Pancreas (tissue), 10 donors: ENCODE measurements around the gene KCNMB3. TPM values are rescaled to one million over a fixed set of nuclear protein-coding genes. Genes with fewer than 3 reads are reported as not detected.

Experiments used
- ATAC-seq, 4 donors: fragments of 200-7000 bp; cut with Tn5 transposase; one replicate each; pipeline versions ENCODE4 v1.8.0 to v1.9.1; 2020; ENCODE audit warnings: mild to moderate bottlenecking in 4 of 4, moderate library complexity in 4 of 4
- DNase-seq, 6 donors: peaks; one replicate each; pipeline ENCODE4 v3.0.0-alpha.2; 2020
- FAIRE-seq: peaks from 2 replicates; lab custom pipeline; 2012; peaks lifted over from hg19 to GRCh38; lab: Jason Lieb, UNC
- H3K27ac ChIP-seq, 4 donors: fragments of 200-600 bp; sonication (generic); 1 replicate in 3 of 4; 2 replicates in 1 of 4; pipeline versions ENCODE4 v1.5.0 to v1.8.0; 2020
- H3K27me3 ChIP-seq, 4 donors: fragments of 200-600 bp; one replicate each; pipeline ENCODE4 v1.8.0; 2021
- H3K36me3 ChIP-seq, 3 donors: fragments of 200-600 bp; sonication (generic) in 1 of 3; one replicate each; pipeline versions ENCODE4 v1.5.0 to v1.8.0; 2020 to 2021
- H3K4me1 ChIP-seq, 3 donors: fragments of 200-600 bp; one replicate each; pipeline ENCODE4 v1.8.0; 2021
- H3K4me3 ChIP-seq, 4 donors: fragments of 200-600 bp; sonication (generic) in 2 of 4; one replicate each; pipeline versions ENCODE4 v1.5.0 to v1.8.0; 2020 to 2021
- H3K9me3 ChIP-seq, 4 donors: fragments of 200-600 bp; one replicate each; pipeline ENCODE4 v1.8.0; 2021
- WGBS, 2 donors: extraction: QIAGEN DNeasy Blood & Tissue Kit; methylation state at CpG; one replicate each; pipeline ENCODE4 v1.1.7; 2013; 5-methylcytosine and 5-hydroxymethylcytosine counted together
- intact Hi-C, 3 donors: fragments of 100-400 bp; cut with DNase I; formaldehyde crosslinking; loops; one replicate each; pipeline versions ENCODE4 v1.11.1 to v1.14.2; 2022
- polyA plus RNA-seq, 2 donors: library from polyadenylated mRNA; stranded (reverse); fragments of 200-250 nt; gene quantifications; one replicate each; pipeline ENCODE4 v1.2.3, GENCODE V29; 2013
- total RNA-seq, 6 donors: library from RNA; stranded (reverse); fragmentation: NEBNext Ultra II Directional in 4 of 6; extraction: Animal tissue kit (Norgen Biotek cat#: 25700) in 4 of 6; gene quantifications; one replicate each; pipeline versions ENCODE4 v1.2.1 to v1.2.4, GENCODE V29; 2021 to 2023
- TF ChIP-seq, protein P1 (sequence below), 4 donors: fragments of 200-600 bp; sonication (generic) in 3 of 4; IDR thresholded peaks; one replicate each; pipeline versions ENCODE4 v1.5.0 to v1.8.0; 2021; ENCODE audit warnings: antibody characterized with exemption in 4 of 4
- donor health status: healthy with polysubstance abuse.
- donor health status: DM: no; HTN: no; CAD: no; lungs with moderate emphysema.
- donor health status: DM: no; HTN: no; CAD: no.
- donor health status: control.
- donor health status: control.
- donor health status: Bipolar disorder and iron deficiency.
- donor health status: DM: yes; HTN: yes; CAD: no.
- donor health status: DM: no; HTN: no; CAD: no.
- donor health status: DM: no; HTN: no; CAD: no.
- donor health status: DM: yes; HTN: yes; CAD: no.

Gene KCNMB3
- total and polyA plus RNA-seq, 8 donors = 1.4 to 7.8 (median 3.2) TPM

- Histone ChIP-seq H3K9me3 (no peaks in the 10 kb centered on the region), H3K27ac (no peak overlapping the region), H3K4me3 (no peak overlapping the region), H3K36me3 (peaks cover 0 to under 1% (median 0%) of the 10 kb centered on the region in 3 donors), H3K4me1 (peaks cover 0 to 11% (median 0%) of the 10 kb centered on the region in 3 donors), H3K27me3 (no peaks in the 10 kb centered on the region)
- WGBS, 2 donors = 45 to 58% methylated on average over 1 of the region's 1 CpG
- intact Hi-C loops = no loop called here
- ATAC-seq (no peak), DNase-seq (no peak), FAIRE-seq (no peak)
- TF ChIP-seq, protein P1, sequence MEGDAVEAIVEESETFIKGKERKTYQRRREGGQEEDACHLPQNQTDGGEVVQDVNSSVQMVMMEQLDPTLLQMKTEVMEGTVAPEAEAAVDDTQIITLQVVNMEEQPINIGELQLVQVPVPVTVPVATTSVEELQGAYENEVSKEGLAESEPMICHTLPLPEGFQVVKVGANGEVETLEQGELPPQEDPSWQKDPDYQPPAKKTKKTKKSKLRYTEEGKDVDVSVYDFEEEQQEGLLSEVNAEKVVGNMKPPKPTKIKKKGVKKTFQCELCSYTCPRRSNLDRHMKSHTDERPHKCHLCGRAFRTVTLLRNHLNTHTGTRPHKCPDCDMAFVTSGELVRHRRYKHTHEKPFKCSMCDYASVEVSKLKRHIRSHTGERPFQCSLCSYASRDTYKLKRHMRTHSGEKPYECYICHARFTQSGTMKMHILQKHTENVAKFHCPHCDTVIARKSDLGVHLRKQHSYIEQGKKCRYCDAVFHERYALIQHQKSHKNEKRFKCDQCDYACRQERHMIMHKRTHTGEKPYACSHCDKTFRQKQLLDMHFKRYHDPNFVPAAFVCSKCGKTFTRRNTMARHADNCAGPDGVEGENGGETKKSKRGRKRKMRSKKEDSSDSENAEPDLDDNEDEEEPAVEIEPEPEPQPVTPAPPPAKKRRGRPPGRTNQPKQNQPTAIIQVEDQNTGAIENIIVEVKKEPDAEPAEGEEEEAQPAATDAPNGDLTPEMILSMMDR (IDR thresholded peaks at IDR 0.05) = no peak
Observed at GRCh38 chr3:179196098-179196497, 54.8 kb downstream of the KCNMB3 start.

GRCh38 chr3:179194931-179195330, 56.0 kb downstream of the KCNMB3 start:
- TF ChIP-seq, protein P1 (IDR thresholded peaks at IDR 0.05) = no peak
- 28 to 33% methylated on average over 4 of the region's 4 CpGs for WGBS, 2 donors
- Histone ChIP-seq H3K4me1 (peaks cover 0 to 13% (median 4%) of the 10 kb centered on the region in 3 donors), H3K9me3 (no peaks in the 10 kb centered on the region), H3K36me3 (no peaks in the 10 kb centered on the region), H3K4me3 (no peak overlapping the region), H3K27ac (no peak overlapping the region), H3K27me3 (no peaks in the 10 kb centered on the region)
- FAIRE-seq = no peak
- DNase-seq = no peak
- intact Hi-C loops = no loop called here
- ATAC-seq = peak in 3 of 4 donors; percentile 60 to 73 (median 62)

Other genes starting within 250 kb of the KCNMB3 start
- 10 to 100 TPM in 4 of 6 donors, 1 to 10 TPM in 2; 5.1 to 13.1 (median 10.8) TPM for gene ZMAT3, start 179.3 kb downstream of the KCNMB3 start, total RNA-seq
- gene ZMAT3, start 179.3 kb downstream of the KCNMB3 start, polyA plus RNA-seq = 1 to 10 TPM; 1.4 to 2.2 TPM
- gene PIK3CA, start 102.8 kb downstream of the KCNMB3 start, total RNA-seq = 10 to 100 TPM in 2 of 6 donors, 1 to 10 TPM in 4; 5.9 to 15.6 (median 7.2) TPM
- gene PIK3CA, start 102.8 kb downstream of the KCNMB3 start, polyA plus RNA-seq = 1 to 10 TPM; 1.6 to 3.2 TPM
- gene ZNF639, start 71.9 kb upstream of the KCNMB3 start, total RNA-seq = 10 to 100 TPM in 5 of 6 donors, 1 to 10 TPM in 1; 9.9 to 18.2 (median 13.2) TPM
- 10 to 100 TPM in 1 of 2 donors, 1 to 10 TPM in 1; 7.4 to 15.3 TPM for gene ZNF639, start 71.9 kb upstream of the KCNMB3 start, polyA plus RNA-seq
- 10 to 100 TPM; 29.5 to 44.4 (median 35.2) TPM for gene MFN1, start 96.6 kb upstream of the KCNMB3 start, total RNA-seq
- 10 to 100 TPM; 12.6 to 24.5 TPM for gene MFN1, start 96.6 kb upstream of the KCNMB3 start, polyA plus RNA-seq
- 10 to 100 TPM in 1 of 6 donors, 1 to 10 TPM in 4, under 1 TPM in 1; 0.97 to 14.3 (median 2.9) TPM for gene GNB4, start 200.4 kb upstream of the KCNMB3 start, total RNA-seq
- 1 to 10 TPM; 1.2 to 1.7 TPM for gene GNB4, start 200.4 kb upstream of the KCNMB3 start, polyA plus RNA-seq